ENCODE data around the gene SHROOM2.

SHROOM2 gene

DNA sequence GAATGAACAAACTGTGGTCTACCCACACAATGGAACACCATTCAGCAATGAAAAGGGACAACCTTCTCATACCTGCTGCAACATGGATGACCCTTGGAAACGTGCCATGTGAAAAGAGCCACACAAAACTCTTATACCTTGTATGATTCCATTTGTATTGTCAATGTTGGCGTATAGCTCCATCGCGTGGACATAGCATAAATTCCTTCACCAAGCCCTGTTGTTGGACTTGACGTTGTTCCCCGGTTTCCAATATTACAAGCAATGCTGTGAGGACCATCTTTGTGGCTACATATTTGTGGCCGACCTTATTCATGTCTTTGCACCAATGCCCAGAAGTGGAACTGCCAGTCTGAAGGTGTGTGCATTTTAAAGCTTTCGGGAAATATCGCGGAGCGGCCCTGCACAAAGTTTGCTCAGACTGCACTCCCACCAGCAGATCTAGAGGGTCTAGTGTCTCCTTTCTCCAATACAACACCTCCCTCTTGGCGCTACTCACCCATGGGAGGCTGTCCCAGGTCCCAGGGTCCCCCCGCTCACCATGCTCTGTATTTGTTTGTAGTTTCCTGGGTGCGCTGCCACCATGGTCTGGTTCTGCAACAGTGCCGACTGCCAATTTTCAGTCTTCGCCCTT, 180.7 kb downstream of the SHROOM2 start, which contains the start of gene CLDN34:
CLDN34 (plus strand) TSS at position 584 of the 634 bp plus-strand sequence; CDS start at position 584, 0 bp downstream.
- no peak within 1 kb of the TSS for H3K4me3 ChIP-seq (ENCODE audit: low read depth, low read length)
- DNase-seq (ENCODE audit: low read depth): no peak

DNA sequence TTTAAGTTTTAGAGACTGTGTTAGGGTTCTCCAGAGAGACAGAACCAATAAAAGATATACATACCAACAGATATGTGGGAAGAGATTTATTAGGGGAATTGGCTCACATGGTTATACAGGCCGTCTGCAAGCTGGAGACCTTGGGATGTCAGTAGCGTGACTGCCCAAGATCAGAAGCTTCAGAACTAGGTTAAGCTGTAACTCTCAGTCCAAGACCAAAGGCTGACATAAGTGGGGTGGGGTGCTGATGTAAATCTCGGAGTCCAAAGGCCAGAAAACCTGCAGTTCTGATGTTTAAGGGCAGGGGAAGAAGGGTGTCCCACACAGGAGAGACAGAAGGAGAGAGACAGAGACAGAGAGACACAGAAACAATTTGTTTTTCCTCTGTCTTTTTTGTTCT, 191.4 kb downstream of the SHROOM2 start:
- no peak for DNase-seq (ENCODE audit: low read depth)
- no peak overlapping the region for H3K4me3 ChIP-seq (ENCODE audit: low read depth, low read length)

DNA sequence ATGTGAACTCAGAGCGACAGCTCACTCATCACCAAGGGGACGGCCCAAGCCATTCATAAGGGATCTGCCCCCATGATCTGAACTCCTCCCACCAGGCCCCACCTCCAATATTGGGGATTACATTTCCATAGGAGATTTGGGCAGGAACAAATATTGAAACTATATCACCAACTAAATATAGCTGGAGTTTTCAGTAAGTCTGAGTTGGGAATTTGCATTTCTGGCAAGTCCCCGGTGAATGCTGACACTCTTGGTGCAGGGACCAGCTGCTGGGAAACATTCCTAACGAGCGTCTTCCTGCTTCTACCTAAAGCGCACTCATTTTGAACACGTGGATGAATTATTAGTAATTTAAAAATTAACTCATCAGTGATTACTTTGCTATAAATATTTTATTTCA, 194.2 kb downstream of the SHROOM2 start:
- H3K4me3 ChIP-seq (ENCODE audit: low read depth, low read length): no peak overlapping the region
- no peak for DNase-seq (ENCODE audit: low read depth)

DNA sequence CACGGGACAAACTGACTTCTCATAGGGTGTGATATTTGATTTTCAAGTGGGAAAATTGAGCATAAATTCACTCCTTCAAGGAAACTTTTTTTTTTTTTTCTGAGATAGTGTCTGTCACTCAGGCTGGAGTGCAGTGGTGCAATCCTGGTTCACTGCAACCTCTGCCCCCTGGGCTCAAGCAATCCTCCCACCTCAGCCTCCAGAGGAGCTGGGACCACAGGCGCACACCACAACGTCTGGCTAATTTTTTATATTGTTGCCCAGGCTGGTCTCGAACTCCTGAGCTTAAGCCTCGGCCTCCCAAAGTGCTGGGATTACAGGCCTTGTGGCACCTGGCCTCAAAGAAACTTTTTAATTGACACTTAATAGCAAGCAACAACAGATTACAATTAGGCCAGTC, 194.7 kb downstream of the SHROOM2 start:
- no peak overlapping the region for H3K4me3 ChIP-seq (ENCODE audit: low read depth, low read length)
- DNase-seq (ENCODE audit: low read depth): no peak

DNA sequence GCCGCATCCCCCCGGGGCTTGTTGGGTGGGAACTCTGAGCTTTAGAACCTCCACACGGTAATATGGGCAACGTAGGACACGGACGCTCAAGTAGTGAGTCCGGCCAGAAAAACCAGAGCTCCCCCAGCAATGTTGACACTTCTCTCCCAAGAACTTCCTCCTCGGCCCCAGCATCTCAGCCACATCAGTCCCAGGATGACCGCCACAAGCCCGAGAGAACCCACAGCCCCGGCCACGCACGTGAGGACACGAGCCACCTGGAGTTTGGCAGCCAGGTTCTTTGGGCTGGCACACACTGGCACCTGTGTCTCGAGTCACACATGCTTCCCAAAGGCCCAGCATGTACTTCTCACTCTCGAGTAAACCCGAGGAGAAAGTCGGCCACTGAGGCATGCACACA, 197.2 kb downstream of the SHROOM2 start:
- no peak for DNase-seq (ENCODE audit: low read depth)
- no peak overlapping the region for H3K4me3 ChIP-seq (ENCODE audit: low read depth, low read length)

DNA sequence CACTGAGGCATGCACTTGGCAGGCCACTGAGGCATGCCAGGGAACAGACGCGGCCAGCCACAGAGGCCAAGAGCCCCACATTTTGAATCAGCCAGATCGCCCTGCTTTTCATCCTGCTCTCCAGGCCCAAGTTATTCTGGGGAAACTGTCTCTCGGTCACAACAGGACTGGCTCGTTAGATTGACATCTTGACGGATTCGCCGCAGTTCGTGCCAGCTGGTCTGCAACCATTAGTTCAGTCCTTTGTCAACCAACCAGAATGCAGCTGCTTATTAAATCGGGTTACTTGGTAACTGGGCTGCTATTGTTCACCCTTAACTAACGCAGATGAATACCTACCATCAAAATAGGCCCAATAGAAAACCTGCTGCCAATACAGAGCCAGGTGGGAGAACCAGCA, 197.6 kb downstream of the SHROOM2 start:
- no peak overlapping the region for H3K4me3 ChIP-seq (ENCODE audit: low read depth, low read length)
- no peak for DNase-seq (ENCODE audit: low read depth)

DNA sequence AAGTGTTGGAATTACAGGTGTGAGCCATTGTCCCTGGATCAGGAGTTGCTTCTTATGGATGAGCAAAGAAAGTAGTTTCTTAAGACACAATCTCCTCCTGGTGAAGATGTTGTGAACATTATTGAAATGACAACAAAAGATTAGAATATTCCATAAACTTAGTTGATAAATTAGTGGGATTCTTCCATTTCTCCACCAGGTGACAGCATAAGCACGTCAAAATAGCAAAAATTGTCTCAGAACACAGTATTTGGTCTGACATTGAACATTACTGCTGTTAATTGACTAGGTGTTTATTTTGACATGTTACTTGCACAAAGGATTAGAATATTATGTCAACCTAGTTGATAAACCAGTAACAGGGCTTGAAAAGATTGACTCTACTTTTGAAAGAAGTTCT, 202.5 kb downstream of the SHROOM2 start:
- H3K4me3 ChIP-seq (ENCODE audit: low read depth, low read length): no peak overlapping the region
- no peak for DNase-seq (ENCODE audit: low read depth)

DNA sequence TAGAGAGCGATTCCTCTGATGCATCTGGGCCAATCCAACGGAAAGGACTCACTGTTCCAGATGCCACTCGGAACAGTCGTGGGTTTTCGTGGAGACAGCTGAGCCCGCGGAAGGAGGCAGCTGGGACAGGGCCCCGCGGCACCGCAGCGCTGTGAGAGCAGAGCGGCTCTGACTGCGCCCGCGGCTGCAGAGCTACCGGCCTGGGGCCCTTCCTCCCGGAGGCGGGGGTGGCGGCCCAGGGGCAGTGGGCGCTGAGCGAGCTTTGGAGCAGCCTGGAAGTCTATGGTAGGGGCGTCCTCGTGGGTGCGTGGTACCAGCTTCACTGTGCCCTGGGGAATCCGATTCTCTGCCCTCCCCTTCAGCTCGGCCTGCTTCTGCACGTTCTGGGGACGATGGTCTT, 205.8 kb downstream of the SHROOM2 start:
- DNase-seq (ENCODE audit: low read depth): no peak
- no peak overlapping the region for H3K4me3 ChIP-seq (ENCODE audit: low read depth, low read length)

DNA sequence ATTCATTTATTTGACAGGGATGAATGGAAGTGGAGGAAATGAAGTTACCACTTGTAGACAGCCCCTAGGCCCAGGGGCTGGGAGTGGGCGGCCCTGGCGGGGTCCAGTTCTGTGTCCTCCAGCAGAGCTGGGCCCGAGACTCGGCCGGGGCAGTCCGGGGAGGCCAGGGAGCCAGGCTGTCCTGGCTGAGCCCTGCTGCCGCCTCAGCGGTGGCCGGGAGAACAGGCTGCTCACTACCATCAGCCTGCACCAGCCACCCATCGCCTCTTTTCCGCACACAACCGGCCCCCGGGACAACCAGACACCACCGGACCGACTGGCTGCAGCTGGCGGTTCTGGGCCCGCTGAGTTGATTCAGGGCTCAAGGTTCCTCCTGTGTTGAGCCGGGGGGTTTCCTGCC, 206.5 kb downstream of the SHROOM2 start:
- no peak for DNase-seq (ENCODE audit: low read depth)
- no peak overlapping the region for H3K4me3 ChIP-seq (ENCODE audit: low read depth, low read length)

DNA sequence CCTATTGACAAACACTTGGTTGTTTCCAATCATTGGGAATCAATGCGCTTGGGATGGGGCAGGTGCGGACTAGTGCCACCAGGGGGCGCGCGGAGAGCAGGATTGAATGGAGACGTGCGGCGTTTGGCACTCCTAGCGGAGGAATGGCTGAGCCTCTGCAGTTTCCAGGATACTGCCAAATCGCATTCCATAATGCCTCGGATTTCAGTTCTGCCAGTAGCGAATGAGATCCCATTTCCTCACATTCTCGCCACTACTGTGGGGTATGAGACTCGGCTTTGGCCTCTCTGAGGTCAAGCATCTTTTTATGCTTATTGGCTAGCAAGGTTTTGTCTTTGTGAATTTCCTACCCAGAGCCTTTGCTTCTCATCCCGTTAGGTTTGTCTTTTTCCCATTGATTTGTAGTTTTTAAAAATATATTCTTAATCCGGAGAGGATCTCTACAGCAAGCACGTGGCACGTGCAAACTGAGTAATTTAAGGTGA, 209.7 kb downstream of the SHROOM2 start:
- peak; percentile 33 for DNase-seq (ENCODE audit: low read depth)
- no peak overlapping the region for H3K4me3 ChIP-seq (ENCODE audit: low read depth, low read length)

DNA sequence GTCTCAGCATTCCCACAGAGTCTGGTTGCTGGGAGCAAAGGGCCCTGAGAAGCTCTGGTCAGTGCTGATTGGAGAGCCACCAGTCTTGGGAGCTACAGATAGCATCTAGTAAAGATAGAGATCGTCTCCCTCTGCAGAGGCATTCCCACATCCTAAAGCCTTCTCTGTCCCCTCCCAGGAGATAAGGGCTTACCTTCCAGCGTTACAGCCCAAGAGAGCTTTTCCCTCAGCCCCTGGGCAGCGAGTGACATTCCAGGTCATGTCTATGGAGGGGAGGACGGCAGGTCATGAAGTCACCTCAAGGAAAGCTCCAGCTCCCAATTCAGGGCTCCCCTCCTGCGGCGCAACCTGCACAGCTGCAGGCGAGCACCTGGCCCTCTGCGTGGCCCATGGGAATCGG, 210.8 kb downstream of the SHROOM2 start:
- DNase-seq (ENCODE audit: low read depth): no peak
- H3K4me3 ChIP-seq (ENCODE audit: low read depth, low read length): no peak overlapping the region

DNA sequence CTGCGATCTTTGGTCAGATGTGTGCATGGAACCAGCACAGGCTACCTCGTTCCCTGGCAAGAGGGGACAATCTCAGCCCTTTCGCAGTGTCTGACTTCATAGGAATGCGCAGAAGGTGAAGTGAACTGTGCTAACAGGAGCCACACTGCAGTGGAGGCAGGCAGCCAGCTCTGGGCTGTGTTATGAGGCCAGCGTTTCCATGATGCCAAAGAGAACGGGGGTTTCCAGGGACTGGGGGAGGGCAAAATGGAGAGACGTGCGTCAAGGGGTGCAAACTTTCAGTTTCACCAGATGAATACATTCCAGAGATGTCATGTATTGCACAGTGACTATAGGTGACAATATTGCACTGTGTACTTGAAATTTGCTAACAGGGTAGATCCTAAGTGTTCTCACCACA, 211.3 kb downstream of the SHROOM2 start:
- no peak for DNase-seq (ENCODE audit: low read depth)
- H3K4me3 ChIP-seq (ENCODE audit: low read depth, low read length): no peak overlapping the region

Measured in skeletal muscle cell (primary cell).